ENCODE measurements around the gene CDC16. TPM values are rescaled to one million over a fixed set of nuclear protein-coding genes. Genes with fewer than 3 reads are reported as not detected.

CDC16 gene
- total and polyA plus RNA-seq, 2 of the 8 experiments (the other 6 are each of a cell fraction or from before 2014, with no cell fraction given): 42.5 to 83.4 TPM

DNA sequence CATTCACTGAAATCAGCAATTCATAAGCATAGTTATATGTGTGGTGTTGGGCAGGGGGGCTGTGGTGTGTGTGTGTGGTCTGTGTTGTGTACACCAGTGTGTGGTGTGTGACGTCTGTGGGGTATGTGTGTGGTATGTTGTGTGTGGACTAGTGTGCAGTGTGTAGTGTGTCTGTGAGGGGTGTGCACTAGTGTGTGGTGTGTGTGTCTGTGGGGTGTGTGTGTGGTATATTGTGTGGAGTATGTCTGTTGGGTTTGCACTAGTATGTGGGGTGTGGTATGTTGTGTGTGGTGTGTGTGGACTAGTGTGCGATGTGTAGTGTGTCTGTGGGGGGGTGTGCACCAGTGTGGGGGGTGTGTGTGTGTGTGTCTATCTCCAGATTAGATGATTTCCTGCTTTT lies 7.2 kb upstream of the CDC16 start:
- Histone ChIP-seq H2AK5ac (ENCODE audit: low read depth, low read length) (peak overlapping the region; percentile 96), H3K4me2 (ENCODE audit: insufficient read depth in 1 of 2, low read depth in 2 of 2, low read length in 2 of 2) (no peak overlapping the region; a peak in 1 of 4 replicates), H3K36me3 (ENCODE audit: control insufficient read depth in 2 of 4, insufficient read depth in 4 of 4, low read length in 3 of 4) (no peaks in the 10 kb centered on the region), H3K23me2 (ENCODE audit: low read depth, low read length) (peaks cover 3% of the 10 kb centered on the region; the same call in 1 of the 2 replicates), H2BK15ac (ENCODE audit: low read length) (peak overlapping the region; percentile 62; the same call in 1 of the 2 replicates), H3K4ac (replicated peaks; ENCODE audit: insufficient read length, low read depth, low read length) (peak overlapping the region; percentile 90), H2BK20ac (ENCODE audit: low read length) (peak overlapping the region; percentile 40), H3K23ac (ENCODE audit: insufficient read length) (no peak overlapping the region), H3K14ac (ENCODE audit: insufficient read length) (no peak overlapping the region), H3K27me3 (replicated peaks in 1 of 4; ENCODE audit: control insufficient read depth in 3 of 4, extremely low read depth in 1 of 4, insufficient read depth in 3 of 4, low read length in 3 of 4) (no peaks in the 10 kb centered on the region), H3K4me3 (ENCODE audit: extremely low read depth in 1 of 4, insufficient read depth in 2 of 4, low read depth in 3 of 4, low read length in 4 of 4) (no peak overlapping the region), H3K9ac (replicated peaks in 1 of 4; ENCODE audit: extremely low read depth in 1 of 4, low read depth in 3 of 4, low read length in 3 of 4) (no peak overlapping the region), H4K5ac (ENCODE audit: insufficient read length, low read depth, low read length) (no peak overlapping the region), H2BK12ac (ENCODE audit: low read depth, low read length) (peak overlapping the region; percentile 99), H2AFZ (ENCODE audit: low read length) (no peak overlapping the region), H3K79me2 (ENCODE audit: control insufficient read depth in 1 of 2, insufficient read depth in 2 of 2, low read length in 2 of 2) (no peaks in the 10 kb centered on the region), H4K20me1 (replicated peaks in 1 of 2; ENCODE audit: control insufficient read depth in 1 of 2, insufficient read depth in 2 of 2, low read length in 2 of 2) (peaks cover 0 to 2% of the 10 kb centered on the region in 2 experiments), H2BK120ac (replicated peaks; ENCODE audit: low read depth, low read length) (peak overlapping the region; percentile 98), H3K79me1 (ENCODE audit: low read depth, low read length) (peaks cover 3% of the 10 kb centered on the region; the same call in 1 of the 2 replicates), H4K91ac (replicated peaks; ENCODE audit: insufficient read length, low read length) (peak overlapping the region; percentile 94), H4K8ac (ENCODE audit: extremely low read depth, insufficient read depth, low read length) (peak overlapping the region; percentile 54; the same call in 1 of the 2 replicates), H3K56ac (replicated peaks; ENCODE audit: insufficient read length, low read depth, low read length) (no peak overlapping the region), H3K27ac (ENCODE audit: low read depth, low read length) (no peak overlapping the region), H3K4me1 (replicated peaks in 1 of 4; ENCODE audit: control insufficient read depth in 3 of 4, insufficient read depth in 4 of 4, low read length in 3 of 4) (peaks cover 15 to 34% (median 23%) of the 10 kb centered on the region in 4 experiments), H3K18ac (ENCODE audit: extremely low read depth, low read length) (peak overlapping the region; percentile 42; the same call in 1 of the 2 replicates), H2BK5ac (ENCODE audit: low read depth, low read length) (peak overlapping the region; percentile 67; the same call in 1 of the 2 replicates), H3K9me3 (ENCODE audit: insufficient read depth in 2 of 2, low read depth in 1 of 2, low read length in 1 of 2) (no peaks in the 10 kb centered on the region)
- no peak for FAIRE-seq
- WGBS, 2 experiments (ENCODE audit: extremely low coverage in 1 of 2, insufficient coverage in 1 of 2, insufficient read length in 1 of 2, insufficient replicate concordance in 2 of 2, low coverage in 1 of 2, low lambda C conversion rate in 2 of 2, missing lambda C conversion rate in 1 of 2): 86% methylated on average over 2 of the region's 2 CpGs; no CpG with 5 or more reads in 1 of the 2 experiments
- no peak for DNase-seq (ENCODE audit: low read depth in 1 of 2, low spot score in 2 of 2)
- ChIA-PET CTCF (ENCODE audit: partially characterized antibody) (interaction anchor here (1.0 to 1.7 kb wide), 8 partner anchors 65 to 285 kb away, joined by 3 to 5 read pairs (median 3); no protein-coding TSS in a partner anchor), POLR2A (ENCODE audit: partially characterized antibody) (interaction anchor here (1.4 kb wide), 1 partner anchor 22 kb away, joined by 4 read pairs; no protein-coding TSS in a partner anchor)
- TF ChIP-seq TCF12 (IDR thresholded peaks at IDR 0.05; ENCODE audit: low read depth, low read length): no peak
- TF ChIP-seq RXRA (IDR thresholded peaks at IDR 0.05; ENCODE audit: insufficient read depth, low read depth, low read length): no peak
- no peak for TF ChIP-seq GTF2F1 (IDR thresholded peaks at IDR 0.05; ENCODE audit: borderline replicate concordance, low read depth, low read length)
- TF ChIP-seq JUN (IDR thresholded peaks at IDR 0.05; ENCODE audit: low read depth, low read length): no peak
- no peak for TF ChIP-seq KDM1A (IDR thresholded peaks at IDR 0.05; ENCODE audit: borderline replicate concordance, low read length)
- no peak for TF ChIP-seq SP2 (IDR thresholded peaks at IDR 0.05; ENCODE audit: low read length)
- TF ChIP-seq, protein P1, sequence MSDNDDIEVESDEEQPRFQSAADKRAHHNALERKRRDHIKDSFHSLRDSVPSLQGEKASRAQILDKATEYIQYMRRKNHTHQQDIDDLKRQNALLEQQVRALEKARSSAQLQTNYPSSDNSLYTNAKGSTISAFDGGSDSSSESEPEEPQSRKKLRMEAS (IDR thresholded peaks at IDR 0.05): no peak
- TF ChIP-seq MAFK (IDR thresholded peaks at IDR 0.05; ENCODE audit: low read depth, low read length): no peak
- no peak for TF ChIP-seq PHF8 (conservative IDR thresholded peaks at IDR 0.05; ENCODE audit: low read depth, low read length)
- no peak for TF ChIP-seq POLR2AphosphoS5 (IDR thresholded peaks at IDR 0.05; ENCODE audit: low read depth, low read length)
- TF ChIP-seq HDAC2 (IDR thresholded peaks at IDR 0.05; ENCODE audit: borderline replicate concordance in 1 of 2, low read depth in 2 of 2, low read length in 2 of 2): no peak
